GM12892 (cell line): Measurements from ENCODE around the gene ACSL3.

Source experiments
- POLR2A ChIP-seq: IDR thresholded peaks from 2 replicates; pipeline ENCODE4 v1.6.1; 2011; ENCODE audit warnings: low read depth, low read length, control low read depth
- POLR2AphosphoS5 ChIP-seq: IDR thresholded peaks from 2 replicates; pipeline ENCODE4 v1.6.1; 2011; ENCODE audit warnings: low read depth, low read length, control low read depth
- TAF1 ChIP-seq: IDR thresholded peaks from 2 replicates; pipeline ENCODE4 v1.6.1; 2011; ENCODE audit warnings: low read depth, mild to moderate bottlenecking, control low read depth, low read length, borderline replicate concordance

GRCh38 chr2:222992137-222992536, 131.3 kb downstream of the ACSL3 start:
- TF ChIP-seq POLR2AphosphoS5 (no peak), POLR2A (no peak), TAF1 (no peak)
